GM18858 (cell line): Measurements from ENCODE around the gene PARD3B.

Experiments
- ATAC-seq: cut with Tn5 transposase; IDR thresholded peaks from one replicate; pipeline ENCODE4 v1.9.1; 2021; ENCODE audit not compliant: unreplicated experiment

The PARD3B gene

DNA sequence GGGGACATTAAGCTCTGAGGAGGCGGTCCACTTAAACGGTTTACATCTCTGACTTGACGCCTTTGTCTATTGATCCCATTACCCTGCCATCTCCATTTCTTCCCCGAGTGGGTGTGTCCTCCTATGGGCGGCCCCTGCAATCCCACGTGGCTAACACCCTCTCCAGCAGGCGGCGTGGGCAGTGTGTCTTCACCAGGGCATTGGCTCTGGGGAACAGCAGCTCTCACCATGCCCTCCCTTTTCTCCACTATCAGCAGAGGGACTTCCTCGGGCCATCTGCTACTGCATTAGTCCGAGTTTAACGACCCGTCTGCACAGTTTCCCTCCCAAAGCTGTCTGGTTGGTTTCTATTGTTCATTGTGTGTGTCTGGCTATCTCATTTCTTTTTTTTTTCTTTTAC lies 625.1 kb downstream of the PARD3B start:
- ATAC-seq, result no peak

DNA sequence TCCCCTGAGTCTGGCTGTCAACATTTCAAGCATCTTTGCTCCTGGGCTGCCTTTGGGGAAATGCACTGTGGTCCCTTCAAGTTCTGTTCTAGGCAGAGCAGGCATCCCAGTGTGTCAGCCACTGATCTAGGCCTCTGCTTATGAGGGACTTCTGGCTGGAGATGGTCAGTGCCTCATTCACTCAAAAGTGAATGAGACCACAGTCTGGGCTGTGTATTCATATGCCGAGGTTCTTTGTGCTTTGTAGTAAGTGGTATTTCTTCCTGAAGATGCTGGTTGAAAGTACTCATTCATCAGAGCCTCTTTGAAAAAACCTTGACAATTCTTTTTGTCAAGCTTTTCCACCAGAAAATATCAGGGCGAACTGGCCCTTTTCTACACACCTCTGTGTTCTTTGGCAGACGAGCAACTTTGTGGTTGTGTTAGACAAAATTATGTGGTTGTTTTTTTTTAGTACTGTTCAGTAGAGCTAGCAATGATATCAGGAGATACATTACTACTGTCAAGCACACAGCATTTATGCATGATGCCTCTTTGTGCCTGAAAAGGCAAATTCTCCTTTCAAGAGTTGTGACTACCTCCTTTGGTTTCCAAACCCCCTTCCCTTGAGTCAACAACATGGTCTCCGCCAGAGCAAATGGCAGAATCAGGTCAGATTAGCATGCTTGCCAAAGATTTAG lies 626.1 kb downstream of the PARD3B start:
- ATAC-seq, result no peak

DNA sequence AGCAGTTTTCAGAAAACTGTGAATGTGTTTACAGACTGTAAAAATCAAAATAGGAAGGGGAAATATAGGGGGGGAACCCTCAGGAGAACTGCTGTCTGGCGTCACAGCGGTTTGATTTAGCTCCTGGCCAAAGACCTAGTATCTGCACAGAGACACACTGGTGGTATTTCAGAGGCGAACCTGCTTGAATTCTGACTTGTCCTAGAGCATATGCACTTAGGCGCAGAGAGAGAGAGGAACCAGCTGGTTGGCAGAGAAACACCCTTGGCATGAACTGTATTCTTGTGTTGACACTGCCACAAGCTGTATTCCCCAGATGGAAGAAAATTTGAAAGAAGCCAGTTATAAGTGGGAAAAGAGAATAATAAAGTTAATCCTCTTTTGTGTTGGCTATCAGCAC lies 630.6 kb downstream of the PARD3B start:
- ATAC-seq, result no peak

DNA sequence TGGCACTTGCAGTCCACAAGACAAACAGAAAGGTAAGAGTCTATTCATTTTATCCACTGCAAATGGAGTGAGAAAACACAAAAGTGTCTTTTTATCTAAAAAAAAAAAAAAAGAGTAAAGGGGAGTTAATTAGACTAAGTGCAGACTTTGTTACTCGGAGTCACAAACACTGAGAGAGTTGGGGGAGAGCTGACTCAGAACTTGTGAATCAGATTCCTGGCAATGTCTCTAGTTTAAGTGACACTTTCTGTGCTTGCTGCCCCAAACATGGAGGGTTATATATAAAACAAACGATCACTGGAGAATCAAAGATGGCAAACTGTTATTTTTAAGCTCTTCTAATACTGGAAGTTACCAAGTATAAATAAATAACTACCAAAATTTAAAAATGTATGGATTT lies 631.3 kb downstream of the PARD3B start:
- no peak for ATAC-seq

DNA sequence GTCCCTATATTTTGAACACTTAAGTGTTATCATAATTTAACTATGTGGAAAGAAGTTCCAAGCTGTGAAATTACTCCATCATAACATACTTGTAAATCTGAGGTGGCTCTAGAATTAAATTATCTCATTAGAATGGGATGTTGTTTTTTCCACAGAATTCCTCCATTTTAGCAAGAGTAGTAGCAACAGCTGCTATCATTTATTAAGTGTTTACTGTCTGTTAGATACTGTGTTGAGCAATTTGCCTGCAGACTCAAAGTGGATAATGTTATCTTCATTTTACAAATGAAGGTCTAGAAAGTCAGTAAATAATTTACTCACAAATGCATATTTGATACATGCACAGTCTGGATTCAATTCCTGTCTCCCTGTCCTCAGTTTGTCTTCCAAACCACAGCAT lies 632.3 kb downstream of the PARD3B start:
- no peak for ATAC-seq

DNA sequence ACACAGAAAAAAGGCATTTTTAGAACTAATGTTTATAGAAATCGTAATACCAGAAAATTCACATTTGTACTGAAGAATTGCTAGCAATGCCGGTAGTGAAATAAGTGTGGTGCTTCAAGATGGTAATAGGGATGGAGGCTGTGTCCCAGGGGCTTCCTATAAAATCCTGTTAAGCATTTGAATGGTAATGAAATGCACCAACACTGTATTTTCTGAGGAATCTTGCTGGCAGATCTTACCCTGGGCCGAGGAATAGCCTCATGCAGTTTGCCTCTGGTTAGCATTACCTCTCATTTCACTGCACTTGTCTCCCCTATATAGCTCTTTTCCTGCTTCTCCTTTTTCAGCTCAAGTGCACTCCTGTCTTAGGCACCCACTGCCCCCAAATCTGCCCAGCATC lies 635.5 kb downstream of the PARD3B start:
- no peak for ATAC-seq

DNA sequence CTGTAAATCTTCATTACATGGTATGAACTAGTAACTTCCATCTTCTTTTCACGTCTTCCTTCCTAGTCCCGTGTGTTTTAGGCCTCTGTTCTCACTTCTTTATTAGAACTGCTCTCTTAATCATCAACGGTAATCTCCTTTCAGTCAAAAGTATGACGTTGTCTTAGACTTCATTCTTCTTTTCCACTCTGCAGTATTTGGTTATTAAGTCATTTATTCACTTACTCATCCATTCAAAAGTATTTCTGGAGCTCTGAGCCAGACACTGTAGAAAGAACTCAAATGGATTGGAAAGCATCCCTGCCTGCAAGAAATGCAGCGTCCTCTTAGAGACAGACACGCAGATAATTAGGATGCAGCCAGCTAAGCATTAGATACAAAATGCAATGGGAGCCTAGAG lies 642.5 kb downstream of the PARD3B start:
- no peak for ATAC-seq

DNA sequence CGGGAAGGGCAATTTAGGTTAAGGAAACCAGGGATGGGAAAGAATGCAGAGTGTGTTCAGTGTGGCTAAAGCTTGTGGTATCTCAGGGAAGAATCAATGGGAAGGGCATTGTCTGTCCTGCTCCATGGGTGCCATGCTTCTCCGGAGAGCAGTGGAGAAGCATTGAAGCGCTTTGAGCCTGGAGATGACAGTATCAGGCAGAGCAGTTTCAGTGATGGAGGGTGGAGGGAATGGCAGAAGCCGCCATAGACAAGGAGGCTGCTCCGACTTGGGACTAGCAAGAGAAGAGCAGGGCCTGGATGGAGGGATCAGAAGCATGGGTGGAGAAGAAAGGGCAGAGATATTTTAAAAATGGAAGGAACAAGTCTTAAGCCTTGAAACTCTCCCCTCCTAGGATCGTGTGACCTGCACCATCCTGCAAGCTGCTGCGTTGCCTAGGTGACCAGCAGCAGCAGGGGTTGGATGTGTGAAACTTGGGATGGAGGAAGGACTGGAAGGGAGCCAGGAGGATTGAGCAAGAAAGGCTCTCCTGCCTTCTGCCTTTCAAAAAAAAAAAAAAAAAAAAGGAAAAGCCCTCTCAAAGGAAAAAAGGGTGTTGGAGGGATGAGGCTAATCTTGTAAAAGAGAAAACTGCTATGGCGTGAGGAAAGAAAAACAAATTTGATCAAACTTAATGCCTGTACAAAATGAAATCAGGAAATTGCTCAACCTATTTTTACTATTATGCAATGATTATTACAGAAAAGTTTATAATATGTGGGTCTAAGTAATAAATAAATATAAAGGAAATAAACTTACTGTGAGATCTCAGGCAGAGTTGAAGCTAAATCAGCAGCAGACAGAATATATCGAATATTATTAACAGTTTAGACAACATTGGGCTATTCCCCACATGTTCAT lies 643.2 kb downstream of the PARD3B start:
- no peak for ATAC-seq

DNA sequence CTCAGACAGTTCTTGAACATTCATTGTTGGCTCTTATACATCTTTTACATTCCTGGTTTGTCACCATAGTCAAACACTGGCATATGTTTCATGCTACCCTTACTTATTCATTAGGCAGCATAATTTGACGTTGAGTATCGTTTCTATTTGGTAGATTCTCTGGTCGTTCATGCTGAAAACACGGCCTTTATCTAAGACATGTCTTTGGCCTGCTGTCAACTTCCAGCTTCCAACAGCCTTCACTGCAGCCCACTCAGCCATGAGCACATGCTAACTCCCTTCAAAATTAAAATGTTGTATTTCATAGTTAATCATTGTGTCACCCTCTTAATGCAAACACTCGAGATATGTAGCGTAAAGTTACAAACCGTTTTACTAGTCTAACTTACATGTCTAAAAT lies 644.0 kb downstream of the PARD3B start:
- ATAC-seq, result no peak

DNA sequence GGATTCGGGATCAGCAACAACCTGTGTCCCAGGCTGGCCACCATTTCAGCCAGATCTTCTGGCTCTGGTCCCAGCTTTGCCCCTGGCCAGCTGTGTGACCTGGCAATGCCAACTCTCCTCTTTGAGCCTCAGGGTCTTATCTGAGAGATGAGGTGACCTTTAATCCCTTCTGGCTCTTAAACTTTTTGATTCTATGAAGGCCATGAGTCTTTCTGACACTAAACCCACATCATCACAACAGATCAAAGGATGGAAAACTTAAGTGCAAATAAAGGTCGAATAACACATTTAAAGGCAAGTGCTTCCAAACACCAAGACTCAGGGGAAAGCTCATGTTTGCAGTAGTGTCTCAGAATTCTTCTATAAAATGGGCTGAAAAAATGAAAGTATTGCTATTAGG lies 645.3 kb downstream of the PARD3B start:
- no peak for ATAC-seq

DNA sequence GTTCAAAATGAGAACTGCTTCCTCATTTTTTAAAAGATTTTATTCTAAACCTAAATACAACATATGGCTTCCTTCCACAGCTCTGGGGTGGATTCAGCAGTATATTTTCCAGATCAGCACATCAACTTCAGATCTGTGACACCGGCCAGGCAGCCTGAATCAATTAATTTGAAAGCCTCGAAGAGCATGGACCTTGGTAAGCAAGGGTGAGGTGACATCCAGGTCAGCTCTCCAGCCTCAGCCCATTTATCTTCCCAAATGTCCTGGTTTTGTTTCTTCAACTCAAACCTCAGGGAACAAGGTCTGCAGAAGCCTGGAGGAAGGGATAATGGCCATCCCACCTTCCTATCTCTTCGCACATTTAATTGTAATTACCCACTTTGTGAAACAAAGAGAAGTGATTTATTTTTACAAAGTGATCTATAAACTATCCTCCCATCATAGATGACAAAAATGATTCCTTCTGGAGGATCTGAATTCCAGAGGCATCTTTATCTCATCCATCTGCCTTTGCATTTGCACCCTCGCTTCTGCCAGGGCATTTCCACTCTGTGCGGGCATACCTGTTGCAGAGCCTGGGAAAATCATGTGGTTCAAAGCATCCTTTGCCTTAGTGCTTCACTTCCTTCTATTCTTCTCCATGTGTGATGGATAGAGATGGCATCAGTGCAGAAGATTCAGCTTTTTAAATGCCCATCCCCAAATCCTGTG lies 648.0 kb downstream of the PARD3B start:
- no peak for ATAC-seq

DNA sequence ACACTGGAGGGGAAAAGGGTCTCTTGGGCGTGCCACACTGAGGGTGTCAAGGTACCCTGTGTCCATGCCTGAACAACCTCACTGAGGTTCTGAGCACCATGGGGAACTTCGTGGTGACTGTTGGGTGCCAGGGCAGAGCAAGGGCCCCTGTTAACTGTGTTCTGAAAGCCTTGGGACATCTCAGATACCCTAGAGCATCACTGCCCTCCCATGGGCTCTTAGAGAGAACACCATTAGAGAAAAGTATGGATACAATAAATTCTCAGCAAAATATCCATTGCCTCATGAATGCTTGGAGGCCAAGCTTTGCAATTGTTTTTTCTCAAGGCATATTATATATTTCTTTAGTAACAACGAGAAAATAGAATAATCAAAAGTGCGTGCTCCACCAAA lies 648.6 kb downstream of the PARD3B start:
- ATAC-seq, result no peak

DNA sequence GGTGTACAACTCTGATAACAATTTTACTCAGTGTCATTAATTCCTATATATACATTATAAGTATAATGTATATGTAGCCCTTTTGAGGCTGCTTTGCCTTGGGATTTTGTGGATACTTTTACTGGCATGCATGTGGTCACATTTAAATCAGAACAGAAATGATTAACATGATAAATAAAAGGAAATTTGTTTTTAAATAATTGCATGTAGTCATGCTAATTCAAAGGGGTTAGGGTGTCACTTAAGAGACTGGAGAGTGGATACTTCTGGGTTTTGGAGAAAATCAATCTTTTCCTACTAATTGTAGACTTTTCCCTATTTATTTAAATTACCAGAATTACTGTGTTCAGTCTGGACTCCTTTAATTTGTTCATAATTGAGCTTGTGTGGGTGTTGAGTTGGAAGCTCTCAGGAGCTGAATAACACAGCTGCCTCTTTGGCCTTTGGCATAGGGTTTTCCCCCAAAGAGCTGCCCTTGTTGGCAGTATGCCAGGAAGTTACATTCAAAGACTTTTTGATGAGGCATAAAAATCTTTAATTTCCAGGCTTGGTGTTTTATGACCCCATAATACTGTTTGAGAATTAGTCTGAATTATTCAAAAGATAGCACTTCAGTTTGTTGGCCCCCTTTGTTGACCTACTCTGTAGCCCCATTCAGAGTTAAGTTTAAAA lies 652.3 kb downstream of the PARD3B start:
- no peak for ATAC-seq

DNA sequence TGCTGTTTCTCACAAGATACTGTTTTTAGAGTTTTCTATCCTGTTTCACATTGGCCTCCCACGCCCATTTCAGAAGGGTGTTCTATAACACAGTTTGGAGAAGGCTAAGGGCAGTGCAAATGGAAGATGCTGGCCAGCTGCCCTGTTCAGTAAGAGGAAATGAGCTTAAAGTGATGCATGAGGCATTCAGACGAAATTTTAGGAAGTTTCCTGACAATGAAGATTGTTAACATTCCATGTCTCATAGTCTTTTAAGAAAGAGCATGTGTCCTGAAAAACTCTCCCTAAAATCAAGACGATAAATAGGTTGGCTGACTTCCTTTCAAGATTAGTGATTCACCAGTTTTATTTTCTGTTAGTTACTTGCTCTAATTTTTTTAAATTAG lies 652.9 kb downstream of the PARD3B start:
- ATAC-seq, result no peak

DNA sequence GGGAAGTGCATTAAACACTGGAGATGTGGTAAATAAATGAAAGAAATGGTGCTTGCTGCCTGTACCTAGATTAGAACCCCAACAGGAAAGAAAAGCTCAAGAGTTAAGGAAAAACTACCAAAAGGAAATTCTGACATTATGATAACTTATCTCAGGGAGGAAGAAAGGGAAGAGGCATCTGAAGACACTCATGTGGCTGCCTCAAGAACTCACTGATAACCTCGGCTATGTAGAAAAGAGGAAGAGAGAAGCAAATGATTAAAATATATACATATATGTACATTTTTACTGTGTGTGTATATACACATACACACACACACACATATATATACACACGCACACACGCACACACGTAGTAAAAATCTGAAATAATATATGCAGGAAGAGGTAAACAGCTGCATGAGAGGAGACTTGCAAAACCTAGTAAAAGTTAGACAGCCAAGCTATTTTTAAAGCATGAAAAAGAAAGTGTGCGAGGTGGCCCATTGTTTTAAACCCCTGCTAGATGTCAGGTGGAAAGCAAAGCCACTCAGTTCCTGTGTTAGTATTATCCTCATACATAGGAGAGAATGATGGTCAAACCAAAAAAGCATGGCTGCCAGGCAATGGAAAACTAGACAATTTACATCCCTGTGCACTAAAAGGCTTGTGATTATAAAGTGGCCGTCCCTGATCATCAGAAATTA lies 654.0 kb downstream of the PARD3B start:
- ATAC-seq, result no peak

DNA sequence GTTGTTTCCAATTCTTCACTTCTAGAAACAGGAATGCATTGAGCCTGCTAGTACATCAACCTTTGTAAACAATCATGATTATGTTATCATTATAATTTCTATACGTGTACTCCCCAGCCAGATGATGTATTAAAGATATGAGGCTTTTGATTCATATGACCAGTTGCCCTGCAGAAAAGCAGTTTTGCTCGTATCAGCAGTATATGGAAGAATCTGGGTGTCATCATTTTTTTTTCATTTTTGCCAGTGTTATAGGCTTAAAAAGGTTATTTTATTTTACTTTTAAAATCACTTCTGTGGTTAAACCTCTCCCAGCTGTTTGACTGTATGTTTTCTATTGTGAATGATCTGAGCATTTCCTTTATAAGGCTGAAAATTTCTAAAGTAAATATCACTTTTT lies 665.2 kb downstream of the PARD3B start:
- no peak for ATAC-seq

DNA sequence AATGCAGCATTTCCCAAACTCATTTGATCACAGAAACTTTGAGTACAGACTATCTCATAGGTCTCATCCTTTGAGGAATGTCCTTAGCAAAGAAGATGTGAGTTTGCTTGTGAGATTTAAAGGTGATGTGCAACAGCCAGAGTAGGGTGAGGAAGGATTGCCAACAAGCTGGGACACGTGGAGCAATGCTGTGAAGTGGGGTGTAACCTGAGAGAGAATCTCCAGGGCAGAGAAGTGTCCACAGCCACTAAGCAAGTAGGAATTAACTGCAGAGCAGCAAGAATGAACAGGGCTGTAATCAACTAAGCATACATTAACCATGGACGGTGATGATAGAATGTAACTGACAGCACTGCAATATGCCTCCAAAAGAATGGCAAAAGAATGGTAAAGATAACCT lies 667.1 kb downstream of the PARD3B start:
- ATAC-seq, result no peak

DNA sequence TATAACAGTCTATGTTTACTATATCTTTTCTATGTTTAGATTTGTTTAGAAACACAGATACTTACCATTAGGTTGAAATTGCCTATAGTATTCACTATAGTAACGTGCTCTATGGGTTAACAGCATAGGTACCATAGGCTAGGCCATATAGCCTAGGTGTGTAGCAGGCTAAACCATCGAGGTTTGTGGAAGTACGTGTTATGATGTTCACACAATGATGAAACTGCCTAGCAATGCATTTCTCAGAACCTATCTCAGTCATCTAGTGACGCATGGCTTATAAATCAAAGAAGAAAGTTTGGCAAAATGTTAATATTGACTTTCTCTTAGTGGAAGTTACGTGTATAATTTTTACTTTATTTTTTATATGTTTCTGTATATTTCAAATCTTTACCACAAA lies 670.8 kb downstream of the PARD3B start:
- no peak for ATAC-seq

DNA sequence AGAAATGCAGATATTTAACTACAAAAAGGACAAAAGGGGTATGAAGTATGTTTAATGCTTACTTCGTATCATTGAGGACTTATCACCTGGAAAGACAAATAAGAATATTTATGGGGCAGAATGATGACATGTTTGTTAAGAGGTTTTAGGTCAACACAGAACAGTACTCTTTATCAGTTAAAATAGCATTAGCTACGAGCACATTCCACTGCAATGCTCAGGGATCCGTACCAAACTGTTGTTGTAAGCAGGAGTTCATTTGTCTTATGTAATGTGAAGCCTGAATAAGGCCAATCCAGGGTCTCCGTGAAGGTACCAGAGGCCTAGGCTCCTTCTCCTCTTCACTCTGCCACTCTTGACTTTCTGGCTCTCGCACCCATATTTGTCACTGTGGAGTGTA lies 671.3 kb downstream of the PARD3B start:
- ATAC-seq, result no peak

DNA sequence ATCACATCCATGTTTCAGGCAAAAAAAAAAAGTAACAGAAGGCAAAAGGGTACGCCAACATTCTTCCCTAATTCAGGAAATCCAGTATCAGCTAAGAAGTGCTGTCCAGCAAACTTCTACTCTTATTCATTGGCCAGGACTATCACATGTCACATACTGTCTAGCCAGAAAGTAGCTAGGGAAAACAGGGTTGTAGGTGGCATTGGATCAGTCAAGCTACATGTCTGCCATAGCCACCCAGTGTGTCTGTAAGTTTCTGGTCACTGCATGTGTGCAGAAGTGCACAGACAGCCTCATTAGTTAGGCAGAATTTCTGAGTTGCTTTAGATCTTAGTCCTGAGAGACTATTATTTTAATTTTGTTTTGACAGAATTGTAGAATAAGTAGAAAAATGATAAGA lies 671.7 kb downstream of the PARD3B start:
- no peak for ATAC-seq

DNA sequence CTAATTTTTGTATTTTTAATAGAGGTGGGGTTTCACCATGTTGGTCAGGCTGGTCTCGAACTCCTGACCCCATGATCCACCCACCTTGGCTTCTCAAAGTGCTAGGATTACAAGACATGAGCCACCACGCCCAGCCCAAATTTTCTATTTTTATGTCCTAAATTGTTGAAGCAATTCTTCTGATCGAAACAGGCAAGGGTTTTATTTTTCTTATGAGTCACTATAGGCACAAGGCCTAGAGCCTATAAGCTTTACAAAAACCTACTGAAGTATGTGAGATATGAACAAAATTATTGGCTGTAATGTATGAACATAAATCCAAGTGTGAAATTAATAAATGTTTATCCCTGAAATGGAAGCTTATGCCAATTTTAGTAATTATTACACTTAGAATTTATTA lies 672.8 kb downstream of the PARD3B start:
- ATAC-seq, result no peak
